Ammon's horn (tissue), 1 donor: ENCODE measurements around the gene B4GALNT3.
"Not testable (repeated sequence)": the region's sequence is repeated elsewhere in the genome, so short reads cannot be mapped to it uniquely, and the experiment has no call there.

Experiments
- DNase-seq: peaks from one replicate; pipeline ENCODE4 v3.0.0-alpha.2; 2016; ENCODE audit warnings: low spot score

B4GALNT3 gene

GRCh38 chr12:459430-460258 is at the start of gene B4GALNT3:
TSS of gene B4GALNT3 (plus strand) at chr12:459939. CDS start at chr12:460377, 438 bp downstream.
- DNase-seq, result no peak

GRCh38 chr12:414859-415258 is 44.9 kb upstream of the B4GALNT3 start:
- DNase-seq, result no peak

- DNase-seq, result no peak
Measured at GRCh38 chr12:418432-418831, 41.3 kb upstream of the B4GALNT3 start.

GRCh38 chr12:422526-422925 is 37.2 kb upstream of the B4GALNT3 start:
- DNase-seq, result no peak

- DNase-seq, result not testable (repeated sequence)
Measured at GRCh38 chr12:435737-436136, 24.0 kb upstream of the B4GALNT3 start.

GRCh38 chr12:442235-442884 is 17.4 kb upstream of the B4GALNT3 start:
- peak; percentile 57 for DNase-seq

- no peak for DNase-seq
Measured at GRCh38 chr12:447141-447540, 12.6 kb upstream of the B4GALNT3 start.

- DNase-seq, result no peak
Measured at GRCh38 chr12:449203-449602, 10.5 kb upstream of the B4GALNT3 start.

- DNase-seq, result no peak
Measured at GRCh38 chr12:450438-450837, 9.3 kb upstream of the B4GALNT3 start.

- no peak for DNase-seq
Measured at GRCh38 chr12:452667-453210, 7.0 kb upstream of the B4GALNT3 start.

- DNase-seq, result no peak
Measured at GRCh38 chr12:454833-455232, 4.9 kb upstream of the B4GALNT3 start.

GRCh38 chr12:455821-456220 is 3.9 kb upstream of the B4GALNT3 start:
- no peak for DNase-seq

- DNase-seq, result no peak
Measured at GRCh38 chr12:457676-458075, 2.1 kb upstream of the B4GALNT3 start.

GRCh38 chr12:459050-459429 is 699 bp upstream of the B4GALNT3 start:
- no peak for DNase-seq

GRCh38 chr12:460261-461230 is 807 bp downstream of the B4GALNT3 start:
- DNase-seq, result no peak

- DNase-seq, result no peak
Measured at GRCh38 chr12:461425-461824, 1.7 kb downstream of the B4GALNT3 start.

- DNase-seq, result no peak
Measured at GRCh38 chr12:462936-463705, 3.4 kb downstream of the B4GALNT3 start.

GRCh38 chr12:464484-465267 is 4.9 kb downstream of the B4GALNT3 start:
- DNase-seq, result no peak

GRCh38 chr12:466039-466438 is 6.3 kb downstream of the B4GALNT3 start:
- DNase-seq, result no peak

- DNase-seq, result no peak
Measured at GRCh38 chr12:466762-467161, 7.0 kb downstream of the B4GALNT3 start.
